GM18519 (cell line): ENCODE measurements around the gene PPP3R1.
A peak's percentile ranks its signal among the peaks of the same experiment; 100 is the strongest.

ENCODE experiments used
- ATAC-seq: cut with Tn5 transposase; IDR thresholded peaks from one replicate; pipeline ENCODE4 v1.9.1; 2021; ENCODE audit warnings: mild to moderate bottlenecking, moderate library complexity; ENCODE audit not compliant: unreplicated experiment, low FRiP score

Gene PPP3R1

GRCh38 chr2:68157002-68157401 is 95.3 kb downstream of the PPP3R1 start:
- peak; percentile 20 for ATAC-seq

DNA sequence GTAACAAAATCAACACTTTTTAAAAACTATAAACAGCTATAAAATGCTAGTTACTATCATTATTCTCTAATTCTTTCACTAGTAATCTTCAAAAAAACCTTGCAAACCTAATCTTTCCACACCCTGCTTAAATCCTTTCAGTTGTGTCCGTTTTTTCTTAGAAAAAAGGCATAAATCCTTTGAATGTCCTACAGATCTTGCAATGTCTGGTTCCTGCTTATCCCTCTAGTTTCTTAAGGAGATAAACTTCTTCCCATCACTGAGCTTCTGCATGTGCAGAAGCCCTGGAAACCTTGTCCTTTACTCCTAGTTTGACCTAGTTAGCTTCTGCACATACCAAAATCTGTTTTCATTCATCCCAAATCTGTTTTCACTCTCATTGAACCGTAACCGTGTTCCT is 95.9 kb downstream of the PPP3R1 start:
- no peak for ATAC-seq

DNA sequence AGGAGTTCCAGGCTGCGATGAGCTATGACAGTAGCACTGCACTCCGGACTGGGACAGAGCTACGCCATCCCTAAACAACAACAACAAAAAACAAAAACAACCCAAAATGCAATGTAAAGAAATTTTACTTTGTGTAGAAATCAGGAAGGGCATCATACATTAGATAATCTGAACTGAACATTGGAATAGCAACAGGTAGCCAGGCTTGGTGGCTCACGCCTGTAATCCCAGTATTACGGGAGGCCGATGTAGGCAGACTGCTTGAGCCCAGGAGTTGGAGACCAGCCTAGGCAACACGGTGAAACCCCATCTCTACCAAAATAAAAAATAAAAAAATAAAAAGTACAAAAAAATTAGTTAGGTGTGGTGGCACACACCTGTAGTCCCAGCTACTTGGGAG is 96.7 kb downstream of the PPP3R1 start:
- no peak for ATAC-seq

DNA sequence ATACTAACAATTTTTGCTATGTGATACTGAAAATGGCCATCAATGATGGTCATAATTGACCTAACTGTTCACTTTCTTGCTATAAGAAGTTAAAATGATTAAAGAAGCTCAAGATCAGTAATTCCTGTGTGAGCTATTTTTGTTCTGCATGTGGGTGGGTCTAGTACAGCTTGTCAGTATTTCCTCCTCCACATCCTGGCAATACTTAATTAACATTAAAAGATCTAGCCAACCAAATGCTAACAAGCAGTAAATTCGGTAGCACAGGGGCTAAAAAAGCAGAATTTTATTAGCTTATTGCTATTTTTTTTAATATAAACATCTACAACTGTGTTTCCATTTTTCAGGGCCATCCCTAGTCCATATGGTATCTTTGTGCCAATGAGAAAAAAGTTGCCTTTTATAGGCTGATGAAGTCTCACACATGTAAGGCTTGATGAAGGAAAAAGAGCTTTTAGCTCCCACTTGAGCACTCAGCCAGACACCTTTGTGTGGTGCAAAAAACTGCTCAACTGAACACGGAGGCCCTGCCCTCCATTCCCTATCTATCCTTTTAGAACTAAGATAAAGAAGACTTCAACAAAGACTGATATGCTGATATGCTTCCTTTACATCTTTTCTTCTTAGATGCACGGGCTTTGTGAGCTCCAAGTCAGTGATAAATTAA is 99.5 kb downstream of the PPP3R1 start:
- ATAC-seq, result no peak

DNA sequence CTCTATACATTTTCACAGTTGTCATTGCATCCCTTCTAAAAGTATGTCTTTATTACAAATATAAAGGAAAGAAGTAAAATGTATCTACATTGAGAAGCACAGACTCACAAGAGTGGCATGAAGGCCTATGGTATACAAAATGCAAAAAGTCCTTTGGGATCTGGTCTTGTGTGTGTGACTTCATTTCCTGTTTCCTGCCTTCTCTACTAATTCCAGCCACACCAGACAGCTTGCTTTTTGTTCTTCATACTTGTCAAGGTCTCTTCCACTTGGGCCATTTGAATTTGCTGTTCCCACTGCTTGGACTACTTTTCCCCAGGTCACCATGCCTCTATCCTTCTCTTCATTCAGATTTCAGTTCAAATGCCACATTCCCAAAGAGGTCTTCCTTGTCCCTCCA is 101.3 kb downstream of the PPP3R1 start:
- ATAC-seq, result no peak

DNA sequence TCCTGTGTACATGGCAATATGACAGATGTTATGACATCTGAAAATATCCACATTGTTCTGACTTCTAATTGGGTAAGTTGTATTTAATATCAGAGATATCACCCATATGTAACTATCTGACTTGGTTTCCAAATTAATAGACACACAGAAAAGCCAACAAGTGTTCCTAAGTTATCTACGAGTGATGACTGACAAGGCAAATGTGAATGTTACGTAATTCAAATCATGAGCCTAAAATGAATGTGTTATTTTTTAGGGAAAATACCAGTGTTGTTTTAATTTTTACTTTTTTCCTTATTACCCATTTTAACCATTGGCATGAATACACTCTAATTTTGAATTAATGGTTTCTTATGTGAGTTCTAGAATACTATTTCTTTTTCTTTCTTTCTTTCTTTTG is 110.5 kb downstream of the PPP3R1 start:
- no peak for ATAC-seq

- no peak for ATAC-seq
Observed at GRCh38 chr2:68135448-68136320, 116.6 kb downstream of the PPP3R1 start.

- ATAC-seq, result no peak
Observed at GRCh38 chr2:68134554-68134953, 117.8 kb downstream of the PPP3R1 start.

DNA sequence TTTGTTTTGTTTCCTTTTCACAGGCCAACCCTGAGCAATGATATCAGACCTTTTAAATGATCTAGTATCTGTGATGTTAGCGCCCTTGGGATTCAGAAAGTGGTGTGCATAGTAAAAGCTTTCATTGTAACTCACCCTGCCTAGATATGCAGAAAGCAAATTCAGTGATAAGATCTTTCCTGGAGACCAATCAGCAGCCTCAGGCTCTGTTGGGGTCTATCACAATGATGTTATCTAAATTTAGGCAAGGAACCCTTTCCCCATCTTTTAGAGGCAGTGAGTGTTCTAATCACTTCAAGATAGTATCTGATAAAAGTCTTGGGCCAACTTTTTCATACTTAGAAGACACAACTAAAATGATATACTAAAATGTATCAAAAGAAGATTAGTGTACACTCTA is 118.2 kb downstream of the PPP3R1 start:
- no peak for ATAC-seq
